GM12878 (cell line): ENCODE data around the gene PLEKHG4B.

Experiments used
- CHD4 ChIP-seq: fragments of 200-600 bp; sonication (generic); IDR thresholded peaks from 2 replicates; pipeline ENCODE4 v1.6.1; 2016; ENCODE audit warnings: mild to moderate bottlenecking
- MYC ChIP-seq: IDR thresholded peaks from 2 replicates; pipeline ENCODE4 v1.6.1; 2011; ENCODE audit warnings: mild to moderate bottlenecking, low read length, moderate library complexity, inconsistent platforms; ENCODE audit not compliant: insufficient read depth, insufficient replicate concordance, insufficient read length, severe bottlenecking
- SMAD1 ChIP-seq: fragments of 450-650 bp; IDR thresholded peaks from 2 replicates; pipeline ENCODE4 v1.6.1; 2018; ENCODE audit warnings: mild to moderate bottlenecking, low read depth; ENCODE audit not compliant: partially characterized antibody
- TAF1 ChIP-seq: IDR thresholded peaks from 2 replicates; pipeline ENCODE4 v1.6.1; 2011; ENCODE audit warnings: mild to moderate bottlenecking, low read depth, low read length, borderline replicate concordance
- TARDBP ChIP-seq: IDR thresholded peaks from 2 replicates; pipeline ENCODE4 v1.6.1; 2016; ENCODE audit warnings: borderline replicate concordance
- ZNF274 ChIP-seq: IDR thresholded peaks from one replicate; pipeline ENCODE4 v1.8.0; 2011; ENCODE audit not compliant: insufficient read length, insufficient read depth
- TF ChIP-seq, protein P1 (sequence below), 3 experiments: IDR thresholded peaks in 2 of 3; conservative IDR thresholded peaks in 1 of 3; 2 replicates each; pipeline ENCODE4 v1.5.1; 2011; ENCODE audit warnings: low read depth in 3 of 3, low read length in 3 of 3, mild to moderate bottlenecking in 3 of 3, control low read depth in 2 of 3, moderate library complexity in 2 of 3, inconsistent platforms in 1 of 3, mixed read lengths in 1 of 3; ENCODE audit not compliant: control insufficient read depth in 2 of 3, insufficient read depth in 1 of 3; ENCODE audit errors: extremely low read depth in 1 of 3

DNA sequence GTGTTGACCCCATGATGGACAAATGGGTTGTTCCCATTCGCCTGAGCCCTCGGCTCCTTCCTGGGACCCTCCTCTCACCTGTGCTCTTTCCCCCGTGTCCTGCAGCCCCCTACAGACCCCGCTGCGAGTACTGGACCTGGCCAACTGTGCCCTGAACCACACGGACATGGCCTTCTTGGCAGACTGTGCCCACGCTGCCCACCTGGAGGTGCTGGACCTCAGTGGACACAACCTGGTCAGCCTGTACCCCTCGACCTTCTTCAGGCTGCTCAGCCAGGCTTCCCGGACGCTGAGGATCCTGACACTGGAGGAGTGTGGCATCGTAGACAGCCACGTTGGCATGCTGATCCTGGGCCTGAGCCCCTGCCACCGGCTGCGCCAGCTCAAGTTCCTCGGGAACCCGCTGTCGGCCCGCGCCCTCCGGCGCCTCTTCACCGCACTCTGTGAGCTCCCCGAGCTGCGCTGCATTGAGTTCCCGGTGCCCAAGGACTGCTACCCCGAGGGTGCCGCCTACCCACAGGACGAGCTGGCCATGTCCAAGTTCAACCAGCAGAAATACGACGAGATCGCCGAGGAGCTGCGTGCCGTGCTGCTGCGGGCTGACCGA lies 102.7 kb downstream of the PLEKHG4B start:
- TF ChIP-seq TAF1 (no peak), CHD4 (no peak), TARDBP (no peak), ZNF274 (no peak), MYC (no peak), SMAD1 (no peak)
- TF ChIP-seq, protein P1, sequence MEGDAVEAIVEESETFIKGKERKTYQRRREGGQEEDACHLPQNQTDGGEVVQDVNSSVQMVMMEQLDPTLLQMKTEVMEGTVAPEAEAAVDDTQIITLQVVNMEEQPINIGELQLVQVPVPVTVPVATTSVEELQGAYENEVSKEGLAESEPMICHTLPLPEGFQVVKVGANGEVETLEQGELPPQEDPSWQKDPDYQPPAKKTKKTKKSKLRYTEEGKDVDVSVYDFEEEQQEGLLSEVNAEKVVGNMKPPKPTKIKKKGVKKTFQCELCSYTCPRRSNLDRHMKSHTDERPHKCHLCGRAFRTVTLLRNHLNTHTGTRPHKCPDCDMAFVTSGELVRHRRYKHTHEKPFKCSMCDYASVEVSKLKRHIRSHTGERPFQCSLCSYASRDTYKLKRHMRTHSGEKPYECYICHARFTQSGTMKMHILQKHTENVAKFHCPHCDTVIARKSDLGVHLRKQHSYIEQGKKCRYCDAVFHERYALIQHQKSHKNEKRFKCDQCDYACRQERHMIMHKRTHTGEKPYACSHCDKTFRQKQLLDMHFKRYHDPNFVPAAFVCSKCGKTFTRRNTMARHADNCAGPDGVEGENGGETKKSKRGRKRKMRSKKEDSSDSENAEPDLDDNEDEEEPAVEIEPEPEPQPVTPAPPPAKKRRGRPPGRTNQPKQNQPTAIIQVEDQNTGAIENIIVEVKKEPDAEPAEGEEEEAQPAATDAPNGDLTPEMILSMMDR (IDR thresholded peaks at IDR 0.05 in 2 of 3, conservative IDR thresholded peaks at IDR 0.05 in 1 of 3; ENCODE audit: control insufficient read depth in 2 of 3, extremely low read depth in 1 of 3, insufficient read depth in 1 of 3, low read depth in 3 of 3, low read length in 3 of 3): no peak
